Measurements from ENCODE around the gene TTLL1. TPM values are rescaled to one million over a fixed set of nuclear protein-coding genes. Genes with fewer than 3 reads are reported as not detected.

TTLL1 gene
- 12.9 TPM for total RNA-seq

- DNase-seq (ENCODE audit: low read depth in 2 of 3, low spot score in 2 of 3): peak; percentile 61 to 86 (median 83)
Measured at GRCh38 chr22:43088984-43089717, at the start of gene TTLL1. TTLL1 (minus strand) TSS chr22:43089391; CDS start chr22:43075586, 13,805 bp downstream.

GRCh38 chr22:43136801-43137200 is 47.6 kb upstream of the TTLL1 start:
- no peak for DNase-seq (ENCODE audit: low read depth in 2 of 3, low spot score in 2 of 3)

GRCh38 chr22:43136255-43136654 is 47.1 kb upstream of the TTLL1 start:
- peak in 2 of 3 donors; percentile 66 to 68 for DNase-seq (ENCODE audit: low read depth in 2 of 3, low spot score in 2 of 3)

- no peak for DNase-seq (ENCODE audit: low read depth in 2 of 3, low spot score in 2 of 3)
Measured at GRCh38 chr22:43135565-43135964, 46.4 kb upstream of the TTLL1 start.

GRCh38 chr22:43134553-43134952 is 45.4 kb upstream of the TTLL1 start:
- no peak for DNase-seq (ENCODE audit: low read depth in 2 of 3, low spot score in 2 of 3)

- DNase-seq (ENCODE audit: low read depth in 2 of 3, low spot score in 2 of 3): no peak
Measured at GRCh38 chr22:43133401-43133800, 44.2 kb upstream of the TTLL1 start.

GRCh38 chr22:43131773-43132501 is 42.7 kb upstream of the TTLL1 start:
- no peak for DNase-seq (ENCODE audit: low read depth in 2 of 3, low spot score in 2 of 3)

GRCh38 chr22:43129426-43130425 is 40.5 kb upstream of the TTLL1 start:
- DNase-seq (ENCODE audit: low read depth in 2 of 3, low spot score in 2 of 3): no peak

- DNase-seq (ENCODE audit: low read depth in 2 of 3, low spot score in 2 of 3): no peak
Measured at GRCh38 chr22:43128928-43129424, 39.8 kb upstream of the TTLL1 start.

GRCh38 chr22:43128116-43128515 is 38.9 kb upstream of the TTLL1 start:
- DNase-seq (ENCODE audit: low read depth in 2 of 3, low spot score in 2 of 3): peak in 1 of 3 donors; percentile 39

- DNase-seq (ENCODE audit: low read depth in 2 of 3, low spot score in 2 of 3): no peak
Measured at GRCh38 chr22:43127166-43127908, 38.1 kb upstream of the TTLL1 start.

- no peak for DNase-seq (ENCODE audit: low read depth in 2 of 3, low spot score in 2 of 3)
Measured at GRCh38 chr22:43126501-43127165, 37.4 kb upstream of the TTLL1 start.

- no peak for DNase-seq (ENCODE audit: low read depth in 2 of 3, low spot score in 2 of 3)
Measured at GRCh38 chr22:43118953-43119458, 29.8 kb upstream of the TTLL1 start.

- no peak for DNase-seq (ENCODE audit: low read depth in 2 of 3, low spot score in 2 of 3)
Measured at GRCh38 chr22:43118024-43118849, 29.0 kb upstream of the TTLL1 start.

- no peak for DNase-seq (ENCODE audit: low read depth in 2 of 3, low spot score in 2 of 3)
Measured at GRCh38 chr22:43116932-43117331, 27.7 kb upstream of the TTLL1 start.

GRCh38 chr22:43114958-43115357 is 25.8 kb upstream of the TTLL1 start:
- DNase-seq (ENCODE audit: low read depth in 2 of 3, low spot score in 2 of 3): no peak

- no peak for DNase-seq (ENCODE audit: low read depth in 2 of 3, low spot score in 2 of 3)
Measured at GRCh38 chr22:43113526-43114251, 24.5 kb upstream of the TTLL1 start.
